ENCODE results near the gene USP5. TPM values are rescaled to one million over a fixed set of nuclear protein-coding genes. Genes with fewer than 3 reads are reported as not detected.

USP5 gene
- total and polyA plus RNA-seq, 2 of the 8 experiments (the other 6 are each of a cell fraction or from before 2014, with no cell fraction given): 66.5 to 148 TPM

- no peak for TF ChIP-seq RAD21 (IDR thresholded peaks at IDR 0.05 in 1 of 2, conservative IDR thresholded peaks at IDR 0.05 in 1 of 2; ENCODE audit: low read depth in 2 of 2, low read length in 2 of 2)
- TF ChIP-seq SAP30 (IDR thresholded peaks at IDR 0.05; ENCODE audit: insufficient read depth, insufficient replicate concordance, low read length): peak; percentile 23
- TF ChIP-seq E2F6 (IDR thresholded peaks at IDR 0.05): peak; percentile 86
- TF ChIP-seq, protein P1, sequence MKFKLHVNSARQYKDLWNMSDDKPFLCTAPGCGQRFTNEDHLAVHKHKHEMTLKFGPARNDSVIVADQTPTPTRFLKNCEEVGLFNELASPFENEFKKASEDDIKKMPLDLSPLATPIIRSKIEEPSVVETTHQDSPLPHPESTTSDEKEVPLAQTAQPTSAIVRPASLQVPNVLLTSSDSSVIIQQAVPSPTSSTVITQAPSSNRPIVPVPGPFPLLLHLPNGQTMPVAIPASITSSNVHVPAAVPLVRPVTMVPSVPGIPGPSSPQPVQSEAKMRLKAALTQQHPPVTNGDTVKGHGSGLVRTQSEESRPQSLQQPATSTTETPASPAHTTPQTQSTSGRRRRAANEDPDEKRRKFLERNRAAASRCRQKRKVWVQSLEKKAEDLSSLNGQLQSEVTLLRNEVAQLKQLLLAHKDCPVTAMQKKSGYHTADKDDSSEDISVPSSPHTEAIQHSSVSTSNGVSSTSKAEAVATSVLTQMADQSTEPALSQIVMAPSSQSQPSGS (IDR thresholded peaks at IDR 0.05; ENCODE audit: low read length): no peak
- no peak for TF ChIP-seq EGR1 (IDR thresholded peaks at IDR 0.05; ENCODE audit: borderline replicate concordance, low read depth, low read length)
- no peak for TF ChIP-seq SIRT6 (IDR thresholded peaks at IDR 0.05; ENCODE audit: low read length)
- TF ChIP-seq BRCA1 (IDR thresholded peaks at IDR 0.05; ENCODE audit: low read depth, low read length): no peak
- no peak for TF ChIP-seq JUND (IDR thresholded peaks at IDR 0.05; ENCODE audit: low read length)
- no peak for TF ChIP-seq RNF2 (IDR thresholded peaks at IDR 0.05; ENCODE audit: borderline replicate concordance, low read depth, low read length, missing control alignments, poor library complexity, severe bottlenecking)
- no peak for TF ChIP-seq TEAD4 (IDR thresholded peaks at IDR 0.05; ENCODE audit: low read depth, low read length)
- no peak for TF ChIP-seq SRF (IDR thresholded peaks at IDR 0.05; ENCODE audit: low read depth, low read length)
- TF ChIP-seq HDAC2 (IDR thresholded peaks at IDR 0.05; ENCODE audit: borderline replicate concordance in 1 of 2, low read depth in 2 of 2, low read length in 2 of 2): peak in 1 of 2 experiments; percentile 7; a peak in 1 of 4 replicates
These were observed at the start of gene USP5 (continued) for GRCh38 chr12:6851921-6852650.

All from H1 (cell line).